KMS-11 (cell line): ENCODE measurements around the gene APOM.

ENCODE experiments used
- H2AFZ ChIP-seq: fragments of 200-600 bp; sonication (generic); 2 replicates; pipeline ENCODE4 v1.6.1; 2016; ENCODE audit warnings: antibody characterized with exemption, mixed run types, low read depth
- H3K27ac ChIP-seq: fragments of 200-600 bp; sonication (generic); 2 replicates; pipeline ENCODE4 v1.6.1; 2016; ENCODE audit warnings: mild to moderate bottlenecking, mixed run types
- H3K27me3 ChIP-seq: fragments of 200-600 bp; sonication (generic); 2 replicates; pipeline ENCODE4 v1.6.1; 2017; ENCODE audit warnings: mild to moderate bottlenecking, low read depth, mixed run types, moderate library complexity; ENCODE audit not compliant: insufficient read depth
- H3K36me3 ChIP-seq: fragments of 200-600 bp; sonication (generic); 2 replicates; pipeline ENCODE4 v1.6.1; 2017; ENCODE audit warnings: mild to moderate bottlenecking, mixed run types; ENCODE audit not compliant: insufficient read depth
- H3K4me1 ChIP-seq: fragments of 200-600 bp; sonication (generic); 2 replicates; pipeline ENCODE4 v1.6.1; 2016; ENCODE audit warnings: mild to moderate bottlenecking, low read depth, mixed run types; ENCODE audit not compliant: poor library complexity, severe bottlenecking
- H3K4me2 ChIP-seq: fragments of 200-600 bp; sonication (generic); 2 replicates; pipeline ENCODE4 v1.7.0; 2016; ENCODE audit warnings: mild to moderate bottlenecking, mixed run types
- H3K4me3 ChIP-seq: fragments of 200-600 bp; sonication (generic); IDR thresholded peaks from 2 replicates; pipeline ENCODE4 v1.6.1; 2017; ENCODE audit warnings: low read depth, low read length, mixed read lengths; ENCODE audit not compliant: insufficient read depth
- H3K79me2 ChIP-seq: fragments of 200-600 bp; sonication (generic); 2 replicates; pipeline ENCODE4 v1.6.1; 2016; ENCODE audit warnings: low read depth, mixed run types; ENCODE audit not compliant: insufficient read depth
- H3K9ac ChIP-seq: fragments of 200-600 bp; sonication (generic); 2 replicates; pipeline ENCODE4 v1.6.1; 2016; ENCODE audit warnings: mild to moderate bottlenecking, mixed run types
- H4K20me1 ChIP-seq: fragments of 200-600 bp; sonication (generic); 2 replicates; pipeline ENCODE4 v1.6.1; 2016; ENCODE audit warnings: mild to moderate bottlenecking, mixed run types; ENCODE audit not compliant: insufficient read depth
- TF ChIP-seq, protein P1 (sequence below): fragments of 200-600 bp; sonication (generic); conservative IDR thresholded peaks from 2 replicates; pipeline ENCODE4 v1.6.1; 2017; ENCODE audit warnings: low read depth, mild to moderate bottlenecking, antibody characterized with exemption, low read length, moderate library complexity, mixed read lengths

APOM gene

GRCh38 chr6:31692886-31693285, 37.2 kb downstream of the APOM start:
- H3K36me3 ChIP-seq: no peaks in the 10 kb centered on the region
- TF ChIP-seq, protein P1, sequence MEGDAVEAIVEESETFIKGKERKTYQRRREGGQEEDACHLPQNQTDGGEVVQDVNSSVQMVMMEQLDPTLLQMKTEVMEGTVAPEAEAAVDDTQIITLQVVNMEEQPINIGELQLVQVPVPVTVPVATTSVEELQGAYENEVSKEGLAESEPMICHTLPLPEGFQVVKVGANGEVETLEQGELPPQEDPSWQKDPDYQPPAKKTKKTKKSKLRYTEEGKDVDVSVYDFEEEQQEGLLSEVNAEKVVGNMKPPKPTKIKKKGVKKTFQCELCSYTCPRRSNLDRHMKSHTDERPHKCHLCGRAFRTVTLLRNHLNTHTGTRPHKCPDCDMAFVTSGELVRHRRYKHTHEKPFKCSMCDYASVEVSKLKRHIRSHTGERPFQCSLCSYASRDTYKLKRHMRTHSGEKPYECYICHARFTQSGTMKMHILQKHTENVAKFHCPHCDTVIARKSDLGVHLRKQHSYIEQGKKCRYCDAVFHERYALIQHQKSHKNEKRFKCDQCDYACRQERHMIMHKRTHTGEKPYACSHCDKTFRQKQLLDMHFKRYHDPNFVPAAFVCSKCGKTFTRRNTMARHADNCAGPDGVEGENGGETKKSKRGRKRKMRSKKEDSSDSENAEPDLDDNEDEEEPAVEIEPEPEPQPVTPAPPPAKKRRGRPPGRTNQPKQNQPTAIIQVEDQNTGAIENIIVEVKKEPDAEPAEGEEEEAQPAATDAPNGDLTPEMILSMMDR: no peak
- no peak overlapping the region for H3K9ac ChIP-seq
- no peak overlapping the region for H3K4me3 ChIP-seq
- no peak overlapping the region for H3K27ac ChIP-seq
- H3K4me1 ChIP-seq: peaks cover 8% of the 10 kb centered on the region
- no peaks in the 10 kb centered on the region for H4K20me1 ChIP-seq
- H3K4me2 ChIP-seq: no peak overlapping the region
- H3K79me2 ChIP-seq: no peaks in the 10 kb centered on the region; the same call in 1 of the 2 replicates
- no peak overlapping the region for H2AFZ ChIP-seq
- no peaks in the 10 kb centered on the region for H3K27me3 ChIP-seq

DNA sequence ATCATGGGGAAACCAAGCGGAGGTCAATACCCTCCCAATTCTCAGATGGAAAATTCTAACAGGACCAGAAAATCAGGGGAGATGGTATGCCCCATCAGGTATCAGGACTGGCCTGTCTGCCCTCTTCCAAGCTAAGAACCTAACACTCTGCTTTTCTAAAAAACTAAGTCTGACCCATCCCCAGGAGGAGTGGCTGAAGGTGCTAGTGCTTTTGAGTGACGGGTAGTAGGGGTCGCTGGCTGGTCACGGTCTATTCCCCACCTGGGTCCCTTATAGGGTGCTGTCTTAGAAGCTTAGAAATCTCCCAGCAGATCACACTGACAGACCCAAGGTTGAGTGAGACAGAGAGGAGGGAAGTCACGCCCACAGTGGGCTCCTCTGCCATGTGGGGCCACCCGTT, 37.8 kb downstream of the APOM start:
- Histone ChIP-seq H3K4me3 (no peak overlapping the region), H4K20me1 (no peaks in the 10 kb centered on the region), H2AFZ (no peak overlapping the region), H3K4me1 (peaks cover 14% of the 10 kb centered on the region), H3K9ac (no peak overlapping the region), H3K27ac (no peak overlapping the region), H3K79me2 (no peaks in the 10 kb centered on the region; the same call in 1 of the 2 replicates), H3K36me3 (no peaks in the 10 kb centered on the region), H3K4me2 (no peak overlapping the region), H3K27me3 (no peaks in the 10 kb centered on the region)
- TF ChIP-seq, protein P1: no peak

- H3K36me3 ChIP-seq: no peaks in the 10 kb centered on the region
These were observed 41.9 kb downstream of the APOM start for GRCh38 chr6:31697555-31697954.

GRCh38 chr6:31700740-31701401, 45.2 kb downstream of the APOM start:
- TF ChIP-seq, protein P1: no peak
- no peak overlapping the region; the same call in 1 of the 2 replicates for H3K4me2 ChIP-seq
- no peak overlapping the region for H3K9ac ChIP-seq

More at GRCh38 chr6:31697555-31697954, 41.9 kb downstream of the APOM start:
- Histone ChIP-seq H3K9ac (no peak overlapping the region), H3K4me2 (no peak overlapping the region), H3K4me1 (peaks cover 22% of the 10 kb centered on the region), H3K79me2 (peaks cover 10% of the 10 kb centered on the region; the same call in 1 of the 2 replicates), H3K27me3 (no peaks in the 10 kb centered on the region), H3K4me3 (no peak overlapping the region), H3K27ac (peak overlapping the region; percentile 34; the same call in 1 of the 2 replicates), H4K20me1 (no peaks in the 10 kb centered on the region), H2AFZ (no peak overlapping the region)
- TF ChIP-seq, protein P1: no peak

More at GRCh38 chr6:31700740-31701401, 45.2 kb downstream of the APOM start:
- Histone ChIP-seq H3K4me3 (no peak overlapping the region), H3K36me3 (no peaks in the 10 kb centered on the region), H4K20me1 (no peaks in the 10 kb centered on the region), H2AFZ (no peak overlapping the region), H3K27me3 (no peaks in the 10 kb centered on the region), H3K79me2 (peaks cover 11% of the 10 kb centered on the region; the same call in 1 of the 2 replicates), H3K27ac (no peak overlapping the region), H3K4me1 (peaks cover 27% of the 10 kb centered on the region)
